Neural cell (in vitro differentiated cells): ENCODE results near the gene TNC.

ENCODE experiments used
- EP300 ChIP-seq: fragments of 450-650 bp; conservative IDR thresholded peaks from 2 replicates; pipeline ENCODE4 v1.6.1; 2014; ENCODE audit warnings: antibody characterized with exemption, mild to moderate bottlenecking, moderate library complexity; ENCODE audit not compliant: poor library complexity, severe bottlenecking
- MXI1 ChIP-seq: fragments of 450-650 bp; conservative IDR thresholded peaks from 2 replicates; pipeline ENCODE4 v1.6.1; 2014; ENCODE audit warnings: antibody characterized with exemption, mild to moderate bottlenecking; ENCODE audit not compliant: poor library complexity, severe bottlenecking
- SMC3 ChIP-seq: fragments of 450-650 bp; conservative IDR thresholded peaks from 2 replicates; pipeline ENCODE4 v1.6.1; 2014; ENCODE audit warnings: antibody characterized with exemption, mild to moderate bottlenecking, moderate library complexity; ENCODE audit not compliant: poor library complexity
- TF ChIP-seq, protein P1 (sequence below): fragments of 450-650 bp; IDR thresholded peaks from 2 replicates; pipeline ENCODE4 v1.5.1; 2014; ENCODE audit warnings: antibody characterized with exemption, mild to moderate bottlenecking, moderate library complexity; ENCODE audit not compliant: poor library complexity, severe bottlenecking

GRCh38 chr9:115034801-115035200 is 83.2 kb downstream of the TNC start:
- TF ChIP-seq, protein P1, sequence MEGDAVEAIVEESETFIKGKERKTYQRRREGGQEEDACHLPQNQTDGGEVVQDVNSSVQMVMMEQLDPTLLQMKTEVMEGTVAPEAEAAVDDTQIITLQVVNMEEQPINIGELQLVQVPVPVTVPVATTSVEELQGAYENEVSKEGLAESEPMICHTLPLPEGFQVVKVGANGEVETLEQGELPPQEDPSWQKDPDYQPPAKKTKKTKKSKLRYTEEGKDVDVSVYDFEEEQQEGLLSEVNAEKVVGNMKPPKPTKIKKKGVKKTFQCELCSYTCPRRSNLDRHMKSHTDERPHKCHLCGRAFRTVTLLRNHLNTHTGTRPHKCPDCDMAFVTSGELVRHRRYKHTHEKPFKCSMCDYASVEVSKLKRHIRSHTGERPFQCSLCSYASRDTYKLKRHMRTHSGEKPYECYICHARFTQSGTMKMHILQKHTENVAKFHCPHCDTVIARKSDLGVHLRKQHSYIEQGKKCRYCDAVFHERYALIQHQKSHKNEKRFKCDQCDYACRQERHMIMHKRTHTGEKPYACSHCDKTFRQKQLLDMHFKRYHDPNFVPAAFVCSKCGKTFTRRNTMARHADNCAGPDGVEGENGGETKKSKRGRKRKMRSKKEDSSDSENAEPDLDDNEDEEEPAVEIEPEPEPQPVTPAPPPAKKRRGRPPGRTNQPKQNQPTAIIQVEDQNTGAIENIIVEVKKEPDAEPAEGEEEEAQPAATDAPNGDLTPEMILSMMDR: no peak
- no peak for TF ChIP-seq EP300
- TF ChIP-seq SMC3: no peak
- no peak for TF ChIP-seq MXI1
